Osteoblast (primary cell): ENCODE results near the gene POGK. TPM values are rescaled to one million over a fixed set of nuclear protein-coding genes. Genes with fewer than 3 reads are reported as not detected.

ENCODE experiments used
- DNase-seq: peaks from one replicate; pipeline ENCODE4 v3.0.0; 2011; ENCODE audit warnings: low spot score, mixed read lengths; ENCODE audit not compliant: insufficient read length; ENCODE audit errors: missing footprints
- H2AFZ ChIP-seq: 2 replicates; pipeline ENCODE4 v1.6.0; 2011; ENCODE audit warnings: mild to moderate bottlenecking, low read length
- H3K27ac ChIP-seq: 2 replicates; pipeline ENCODE4 v1.5.1; 2011; ENCODE audit warnings: mild to moderate bottlenecking, low read depth, low read length, moderate library complexity
- H3K27me3 ChIP-seq: 2 replicates; pipeline ENCODE4 v1.6.0; 2012; ENCODE audit warnings: mild to moderate bottlenecking, control low read depth, inconsistent platforms, low read length, moderate library complexity; ENCODE audit not compliant: insufficient read depth
- H3K36me3 ChIP-seq: 2 replicates; pipeline ENCODE4 v1.5.1; 2011; ENCODE audit warnings: mild to moderate bottlenecking, low read length, control low read depth, moderate library complexity; ENCODE audit not compliant: insufficient read depth
- H3K4me1 ChIP-seq: 2 replicates; pipeline ENCODE4 v1.5.1; 2011; ENCODE audit warnings: mild to moderate bottlenecking, low read length, control low read depth, moderate library complexity; ENCODE audit not compliant: insufficient read depth
- H3K4me2 ChIP-seq: 2 replicates; pipeline ENCODE4 v1.6.0; 2011; ENCODE audit warnings: mild to moderate bottlenecking, low read length; ENCODE audit not compliant: insufficient read depth
- H3K4me3 ChIP-seq: fragments of 200-600 bp; sonication (generic); 3 replicates; pipeline ENCODE4 v1.5.1; 2012; ENCODE audit warnings: mild to moderate bottlenecking, low read length, inconsistent platforms; ENCODE audit not compliant: insufficient read depth
- H3K79me2 ChIP-seq: 2 replicates; pipeline ENCODE4 v1.6.0; 2012; ENCODE audit warnings: mild to moderate bottlenecking, low read length, control low read depth, inconsistent platforms; ENCODE audit not compliant: insufficient read depth
- H3K9me3 ChIP-seq: 2 replicates; pipeline ENCODE4 v1.5.1; 2011; ENCODE audit warnings: low read depth, low read length, control low read depth
- H4K20me1 ChIP-seq: 2 replicates; pipeline ENCODE4 v1.6.0; 2012; ENCODE audit warnings: mild to moderate bottlenecking, low read length, control low read depth; ENCODE audit not compliant: insufficient read depth
- total RNA-seq: library from RNA; depleted of rRNA; stranded (reverse); fragments of >200 nt; gene quantifications from 2 replicates; pipeline ENCODE4 v1.2.3, GENCODE V29; 2012
- TF ChIP-seq, protein P1 (sequence below): IDR thresholded peaks from 2 replicates; pipeline ENCODE4 v1.5.1; 2011; ENCODE audit warnings: mild to moderate bottlenecking, low read depth, low read length, moderate library complexity; ENCODE audit errors: extremely low read depth

Gene POGK
- total RNA-seq, 1 donor: 30.0 TPM

DNA sequence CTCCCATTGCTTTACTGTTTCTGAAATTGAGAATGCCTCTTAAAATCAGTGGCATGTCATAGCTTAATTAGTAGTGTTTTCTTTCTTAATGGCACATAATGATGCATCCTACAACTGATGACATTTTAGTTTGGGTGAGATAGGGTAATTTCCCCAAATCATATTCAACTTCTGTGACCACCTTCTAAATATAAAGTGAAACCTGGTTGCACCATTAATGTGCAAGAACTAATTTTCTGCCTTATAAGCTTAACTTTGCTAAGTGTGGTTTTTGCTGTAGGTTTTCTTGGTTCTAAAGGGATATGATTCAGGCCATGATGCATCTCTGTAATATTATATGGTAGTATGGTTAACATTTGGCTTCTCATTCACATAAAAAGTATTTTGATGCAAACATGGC lies 8.9 kb downstream of the POGK start:
- TF ChIP-seq, protein P1, sequence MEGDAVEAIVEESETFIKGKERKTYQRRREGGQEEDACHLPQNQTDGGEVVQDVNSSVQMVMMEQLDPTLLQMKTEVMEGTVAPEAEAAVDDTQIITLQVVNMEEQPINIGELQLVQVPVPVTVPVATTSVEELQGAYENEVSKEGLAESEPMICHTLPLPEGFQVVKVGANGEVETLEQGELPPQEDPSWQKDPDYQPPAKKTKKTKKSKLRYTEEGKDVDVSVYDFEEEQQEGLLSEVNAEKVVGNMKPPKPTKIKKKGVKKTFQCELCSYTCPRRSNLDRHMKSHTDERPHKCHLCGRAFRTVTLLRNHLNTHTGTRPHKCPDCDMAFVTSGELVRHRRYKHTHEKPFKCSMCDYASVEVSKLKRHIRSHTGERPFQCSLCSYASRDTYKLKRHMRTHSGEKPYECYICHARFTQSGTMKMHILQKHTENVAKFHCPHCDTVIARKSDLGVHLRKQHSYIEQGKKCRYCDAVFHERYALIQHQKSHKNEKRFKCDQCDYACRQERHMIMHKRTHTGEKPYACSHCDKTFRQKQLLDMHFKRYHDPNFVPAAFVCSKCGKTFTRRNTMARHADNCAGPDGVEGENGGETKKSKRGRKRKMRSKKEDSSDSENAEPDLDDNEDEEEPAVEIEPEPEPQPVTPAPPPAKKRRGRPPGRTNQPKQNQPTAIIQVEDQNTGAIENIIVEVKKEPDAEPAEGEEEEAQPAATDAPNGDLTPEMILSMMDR: no peak
- H3K79me2 ChIP-seq: peaks cover 41% of the 10 kb centered on the region
- peaks cover 16% of the 10 kb centered on the region for H3K4me1 ChIP-seq
- peaks cover 14% of the 10 kb centered on the region for H4K20me1 ChIP-seq
- H3K4me3 ChIP-seq: no peak overlapping the region
- H3K27ac ChIP-seq: no peak overlapping the region
- no peaks in the 10 kb centered on the region for H3K9me3 ChIP-seq
- H2AFZ ChIP-seq: no peak overlapping the region
- DNase-seq: no peak
- peaks cover 89% of the 10 kb centered on the region for H3K36me3 ChIP-seq
- H3K27me3 ChIP-seq: no peaks in the 10 kb centered on the region
- no peak overlapping the region for H3K4me2 ChIP-seq

DNA sequence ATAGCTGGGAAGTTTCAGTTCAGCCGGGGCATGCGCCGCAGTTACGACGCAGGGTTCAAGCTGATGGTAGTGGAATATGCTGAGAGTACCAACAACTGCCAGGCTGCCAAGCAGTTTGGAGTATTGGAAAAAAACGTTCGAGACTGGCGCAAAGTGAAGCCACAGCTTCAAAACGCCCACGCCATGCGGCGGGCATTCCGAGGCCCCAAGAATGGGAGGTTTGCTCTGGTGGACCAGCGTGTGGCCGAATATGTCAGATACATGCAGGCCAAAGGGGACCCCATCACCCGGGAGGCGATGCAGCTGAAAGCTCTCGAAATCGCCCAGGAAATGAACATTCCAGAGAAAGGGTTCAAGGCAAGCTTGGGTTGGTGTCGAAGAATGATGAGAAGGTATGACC lies 9.9 kb downstream of the POGK start:
- Histone ChIP-seq H3K4me2 (no peak overlapping the region), H4K20me1 (peaks cover 16% of the 10 kb centered on the region), H3K27ac (no peak overlapping the region), H3K36me3 (peaks cover 89% of the 10 kb centered on the region), H2AFZ (no peak overlapping the region), H3K79me2 (peaks cover 41% of the 10 kb centered on the region), H3K27me3 (no peaks in the 10 kb centered on the region), H3K4me1 (peaks cover 7% of the 10 kb centered on the region), H3K9me3 (no peaks in the 10 kb centered on the region), H3K4me3 (no peak overlapping the region)
- TF ChIP-seq, protein P1: no peak
- DNase-seq: no peak

DNA sequence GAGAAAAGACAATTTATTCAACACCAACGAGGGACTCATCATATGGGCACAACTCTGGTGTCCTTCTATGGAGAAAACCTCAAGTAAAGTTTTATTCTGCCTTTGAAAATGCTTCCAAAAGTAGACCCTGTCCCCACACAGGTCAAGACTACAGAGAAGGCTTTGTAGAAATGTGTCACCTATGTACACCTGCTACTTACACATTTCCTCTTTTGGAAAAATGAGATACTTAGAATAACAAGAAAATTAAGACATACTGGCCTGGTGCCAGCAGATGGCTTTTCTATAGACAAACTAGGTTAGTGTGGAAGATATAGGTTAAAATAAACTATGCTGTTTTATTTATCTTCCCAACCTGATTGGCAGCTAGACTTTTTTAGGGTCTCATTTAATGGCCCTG lies 13.6 kb downstream of the POGK start:
- Histone ChIP-seq H3K9me3 (no peaks in the 10 kb centered on the region), H3K27me3 (no peaks in the 10 kb centered on the region), H2AFZ (no peak overlapping the region), H3K4me3 (no peak overlapping the region), H3K27ac (no peak overlapping the region), H3K36me3 (peaks cover 79% of the 10 kb centered on the region), H3K79me2 (peaks cover 15% of the 10 kb centered on the region), H3K4me2 (no peak overlapping the region), H4K20me1 (peaks cover 8% of the 10 kb centered on the region), H3K4me1 (no peaks in the 10 kb centered on the region)
- no peak for DNase-seq
- TF ChIP-seq, protein P1: no peak

DNA sequence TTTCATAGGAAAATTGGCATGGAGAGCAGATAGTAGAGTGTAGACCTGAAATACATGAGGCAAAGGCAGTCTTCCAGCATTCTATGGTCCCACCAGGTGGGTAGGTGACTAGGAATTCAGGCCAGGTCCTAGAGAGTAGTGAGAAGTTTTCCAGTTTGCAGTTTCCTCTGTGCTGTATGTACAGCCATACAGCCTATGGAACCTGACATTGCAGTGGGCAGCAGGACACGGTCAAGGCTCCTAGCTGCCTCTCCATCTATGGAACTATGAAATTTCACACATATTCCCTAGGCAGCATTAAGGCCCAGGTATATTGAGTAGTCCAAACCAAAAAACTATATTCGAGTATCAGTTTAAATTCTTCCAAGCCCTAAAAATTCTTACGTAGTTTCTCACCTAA lies 16.3 kb downstream of the POGK start:
- no peaks in the 10 kb centered on the region for H3K4me1 ChIP-seq
- H2AFZ ChIP-seq: no peak overlapping the region
- peaks cover 2% of the 10 kb centered on the region for H3K79me2 ChIP-seq
- no peak overlapping the region for H3K4me3 ChIP-seq
- DNase-seq: no peak
- TF ChIP-seq, protein P1: no peak
- H3K27ac ChIP-seq: no peak overlapping the region
- no peak overlapping the region for H3K4me2 ChIP-seq
- peaks cover 71% of the 10 kb centered on the region for H3K36me3 ChIP-seq
- no peaks in the 10 kb centered on the region for H3K9me3 ChIP-seq
- no peaks in the 10 kb centered on the region for H3K27me3 ChIP-seq
- peaks cover 8% of the 10 kb centered on the region for H4K20me1 ChIP-seq
